Glutamatergic neuron (in vitro differentiated cells): Measurements from ENCODE around the gene XRCC4. TPM values are rescaled to one million over a fixed set of nuclear protein-coding genes. Genes with fewer than 3 reads are reported as not detected.

Source experiments
- DNase-seq: peaks from one replicate; pipeline ENCODE4 v3.0.0; 2022
- H3K27ac Mint-ChIP-seq: one replicate; pipeline ENCODE4 v1.8.0; 2020; ENCODE audit warnings: mild to moderate bottlenecking, mixed read lengths, inconsistent platforms; ENCODE audit not compliant: unreplicated experiment
- H3K27me3 Mint-ChIP-seq: one replicate; pipeline ENCODE4 v1.8.0; 2020; ENCODE audit warnings: mild to moderate bottlenecking, moderate library complexity, mixed read lengths, inconsistent platforms; ENCODE audit not compliant: unreplicated experiment
- H3K36me3 Mint-ChIP-seq: one replicate; pipeline ENCODE4 v1.8.0; 2020; ENCODE audit warnings: mild to moderate bottlenecking, mixed read lengths, inconsistent platforms; ENCODE audit not compliant: unreplicated experiment
- H3K4me1 Mint-ChIP-seq: one replicate; pipeline ENCODE4 v1.8.0; 2020; ENCODE audit warnings: mild to moderate bottlenecking, low read depth, mixed read lengths, inconsistent platforms; ENCODE audit not compliant: unreplicated experiment
- H3K4me3 Mint-ChIP-seq: one replicate; pipeline ENCODE4 v1.8.0; 2020; ENCODE audit warnings: mild to moderate bottlenecking, mixed read lengths, inconsistent platforms; ENCODE audit not compliant: unreplicated experiment
- H3K9me3 Mint-ChIP-seq: one replicate; pipeline ENCODE4 v1.8.0; 2020; ENCODE audit warnings: mild to moderate bottlenecking, moderate library complexity, mixed read lengths, inconsistent platforms; ENCODE audit not compliant: unreplicated experiment
- total RNA-seq: library from RNA; stranded (reverse); fragmentation: NEBNext Ultra II Directional; extraction: Animal tissue kit (Norgen Biotek cat#: 25700); gene quantifications from one replicate; pipeline ENCODE4 v1.2.1, GENCODE V29; 2021; ENCODE audit not compliant: unreplicated experiment
- TF ChIP-seq, protein P1 (sequence below): fragments of 200-600 bp; sonication (generic); IDR thresholded peaks from one replicate; pipeline ENCODE4 v1.5.0; 2021; ENCODE audit not compliant: partially characterized antibody, unreplicated experiment

XRCC4 gene
- total RNA-seq, 1 donor from 2014 or later = 5.9 TPM

DNA sequence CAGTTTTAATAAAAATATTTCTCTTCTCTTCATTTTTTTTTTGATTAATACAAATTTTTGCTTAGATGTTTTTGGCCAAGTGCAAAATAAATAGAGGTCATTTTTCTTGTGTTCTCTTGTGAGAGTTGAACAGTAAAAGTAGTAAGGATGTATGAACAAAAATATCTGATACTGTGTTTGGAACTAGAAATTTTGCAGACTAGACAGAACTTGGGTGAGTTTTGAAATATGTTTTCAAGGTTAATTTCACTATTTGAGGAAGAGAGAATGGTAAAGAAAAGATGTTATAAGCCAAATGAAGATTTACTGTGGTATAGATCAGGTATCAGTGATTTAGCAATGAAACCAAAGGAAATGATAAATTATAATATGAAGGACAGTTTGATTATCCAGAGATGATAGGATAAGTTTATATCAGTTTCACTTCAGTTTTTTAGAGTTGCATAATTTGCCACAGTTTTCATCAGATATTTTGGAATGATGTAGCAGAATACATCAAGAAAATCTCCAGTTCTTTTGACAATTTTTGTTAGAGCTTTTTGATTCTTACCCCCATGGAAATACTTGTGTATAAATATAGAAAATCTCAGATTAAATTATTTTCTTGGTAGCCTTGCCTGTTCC is 246.3 kb downstream of the XRCC4 start:
- DNase-seq = no peak
- TF ChIP-seq, protein P1, sequence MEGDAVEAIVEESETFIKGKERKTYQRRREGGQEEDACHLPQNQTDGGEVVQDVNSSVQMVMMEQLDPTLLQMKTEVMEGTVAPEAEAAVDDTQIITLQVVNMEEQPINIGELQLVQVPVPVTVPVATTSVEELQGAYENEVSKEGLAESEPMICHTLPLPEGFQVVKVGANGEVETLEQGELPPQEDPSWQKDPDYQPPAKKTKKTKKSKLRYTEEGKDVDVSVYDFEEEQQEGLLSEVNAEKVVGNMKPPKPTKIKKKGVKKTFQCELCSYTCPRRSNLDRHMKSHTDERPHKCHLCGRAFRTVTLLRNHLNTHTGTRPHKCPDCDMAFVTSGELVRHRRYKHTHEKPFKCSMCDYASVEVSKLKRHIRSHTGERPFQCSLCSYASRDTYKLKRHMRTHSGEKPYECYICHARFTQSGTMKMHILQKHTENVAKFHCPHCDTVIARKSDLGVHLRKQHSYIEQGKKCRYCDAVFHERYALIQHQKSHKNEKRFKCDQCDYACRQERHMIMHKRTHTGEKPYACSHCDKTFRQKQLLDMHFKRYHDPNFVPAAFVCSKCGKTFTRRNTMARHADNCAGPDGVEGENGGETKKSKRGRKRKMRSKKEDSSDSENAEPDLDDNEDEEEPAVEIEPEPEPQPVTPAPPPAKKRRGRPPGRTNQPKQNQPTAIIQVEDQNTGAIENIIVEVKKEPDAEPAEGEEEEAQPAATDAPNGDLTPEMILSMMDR = no peak
- Mint-ChIP-seq H3K27me3 (no peaks in the 10 kb centered on the region), H3K36me3 (no peaks in the 10 kb centered on the region), H3K27ac (no peak overlapping the region), H3K4me3 (no peak overlapping the region), H3K4me1 (peaks cover 2% of the 10 kb centered on the region), H3K9me3 (no peaks in the 10 kb centered on the region)

DNA sequence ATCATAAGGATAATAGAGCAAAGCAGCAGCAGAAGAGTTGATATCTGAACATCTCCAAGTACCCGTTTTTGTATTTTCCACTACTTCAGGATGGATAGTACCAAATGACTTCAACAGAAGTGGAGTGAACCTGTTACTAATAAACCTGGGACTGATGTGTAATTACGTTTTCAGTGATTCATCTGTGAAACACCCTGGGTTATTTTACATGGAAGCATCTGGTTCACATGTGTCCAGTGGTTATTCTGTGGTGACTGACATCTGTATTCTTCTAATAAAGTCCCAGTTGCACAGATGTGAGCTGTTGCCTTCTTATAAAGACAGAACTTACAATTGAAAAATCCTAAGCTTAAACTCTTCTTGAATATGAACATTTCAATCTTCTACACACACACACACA is 254.5 kb downstream of the XRCC4 start:
- Mint-ChIP-seq H3K4me1 (no peaks in the 10 kb centered on the region), H3K27ac (no peak overlapping the region)

DNA sequence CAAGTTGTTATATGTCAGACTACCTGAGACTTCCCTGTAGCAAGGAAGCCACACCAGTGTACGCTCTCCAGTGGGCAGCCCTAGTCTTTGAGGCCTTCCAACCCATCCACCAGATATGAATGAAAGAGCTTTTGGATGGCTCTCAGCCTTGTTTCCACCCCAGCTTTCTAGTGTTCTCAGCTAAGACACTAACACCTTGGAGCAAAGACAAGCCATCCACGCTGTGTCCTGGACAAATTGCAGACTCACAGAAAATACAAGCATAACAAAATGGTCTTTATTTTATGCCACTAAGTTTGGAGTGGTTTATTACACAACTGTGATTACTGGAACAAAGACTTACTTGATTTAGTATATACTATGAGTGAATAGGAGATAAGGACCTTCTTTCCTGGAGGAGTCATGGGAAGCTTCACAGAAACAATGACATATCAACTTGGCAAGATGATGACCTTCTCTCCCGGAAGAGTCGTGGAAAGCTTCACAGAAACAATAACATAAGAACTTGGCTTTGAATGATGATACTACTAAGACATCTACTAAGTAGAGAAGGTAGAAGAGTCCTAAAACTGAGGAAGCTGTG is 260.2 kb downstream of the XRCC4 start:
- Mint-ChIP-seq H3K4me3 (no peak overlapping the region), H3K27ac (no peak overlapping the region), H3K4me1 (peaks cover 2% of the 10 kb centered on the region), H3K9me3 (no peaks in the 10 kb centered on the region), H3K36me3 (no peaks in the 10 kb centered on the region), H3K27me3 (no peaks in the 10 kb centered on the region)
- TF ChIP-seq, protein P1 = no peak
- DNase-seq = no peak

More for the DNA sequence above, 254.5 kb downstream of the XRCC4 start:
- no peaks in the 10 kb centered on the region for H3K9me3 Mint-ChIP-seq
- no peaks in the 10 kb centered on the region for H3K27me3 Mint-ChIP-seq
- H3K4me3 Mint-ChIP-seq = no peak overlapping the region
- DNase-seq = no peak
- H3K36me3 Mint-ChIP-seq = no peaks in the 10 kb centered on the region
- TF ChIP-seq, protein P1 = no peak

DNA sequence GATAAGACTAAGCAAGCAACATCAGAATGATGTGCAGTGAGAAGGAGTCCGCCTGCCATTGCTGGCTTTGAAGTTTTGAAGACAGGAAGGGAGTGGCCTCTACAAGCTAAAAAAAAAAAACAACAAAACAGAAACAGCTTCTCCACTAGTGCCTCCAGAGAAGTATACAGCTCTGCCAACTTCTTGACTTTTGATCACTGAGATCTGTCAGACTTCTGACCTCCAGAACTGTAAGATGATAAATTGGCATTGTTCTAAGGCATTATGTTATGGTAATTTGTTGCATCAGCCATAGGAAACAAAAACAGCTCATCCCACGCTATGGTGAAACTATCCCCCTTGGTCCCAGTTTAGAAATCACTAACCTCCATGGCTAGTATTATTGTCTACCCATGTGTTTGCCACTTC is 263.2 kb downstream of the XRCC4 start:
- Mint-ChIP-seq H3K27me3 (no peaks in the 10 kb centered on the region), H3K9me3 (no peaks in the 10 kb centered on the region), H3K27ac (no peak overlapping the region), H3K4me3 (no peak overlapping the region), H3K4me1 (peaks cover 2% of the 10 kb centered on the region), H3K36me3 (no peaks in the 10 kb centered on the region)
- TF ChIP-seq, protein P1 = no peak
- no peak for DNase-seq

DNA sequence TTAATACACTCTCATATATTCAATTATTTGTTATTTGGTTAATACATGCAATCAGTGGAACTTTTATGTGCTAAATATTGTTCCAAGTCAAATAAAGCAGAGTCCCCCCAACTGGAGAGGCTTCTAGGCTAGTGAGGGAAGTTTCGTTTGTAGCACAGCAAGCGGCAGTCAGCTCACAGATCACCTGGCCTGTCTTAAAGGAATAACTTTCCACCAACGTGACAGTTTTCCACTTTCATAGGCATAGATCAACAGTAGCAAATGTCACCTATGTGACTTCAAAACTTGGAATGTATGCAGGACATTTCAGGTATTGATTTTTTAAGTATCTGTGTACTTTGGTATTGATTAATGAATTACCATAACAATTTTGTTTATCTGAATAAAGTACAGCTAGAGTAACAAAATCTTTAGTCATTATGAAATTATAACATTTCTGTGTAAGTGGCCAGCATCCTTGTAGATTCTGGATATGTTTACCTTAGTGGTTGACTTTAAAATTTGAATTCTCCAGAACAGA is 264.5 kb downstream of the XRCC4 start:
- Mint-ChIP-seq H3K9me3 (no peaks in the 10 kb centered on the region), H3K36me3 (no peaks in the 10 kb centered on the region), H3K27me3 (no peaks in the 10 kb centered on the region), H3K4me1 (peaks cover 2% of the 10 kb centered on the region), H3K4me3 (no peak overlapping the region), H3K27ac (no peak overlapping the region)
- TF ChIP-seq, protein P1 = no peak
- no peak for DNase-seq
